DOHH2 (cell line): Measurements from ENCODE around the gene ANK2.

Experiments used
- EZH2phosphoT487 ChIP-seq: fragments of 200-600 bp; sonication (generic); IDR thresholded peaks from 2 replicates; pipeline ENCODE4 v1.6.1; 2017; ENCODE audit warnings: borderline replicate concordance, mild to moderate bottlenecking, antibody characterized with exemption, low read length, moderate library complexity, mixed read lengths
- TF ChIP-seq, protein P1 (sequence below): fragments of 200-600 bp; sonication (generic); IDR thresholded peaks from one replicate; pipeline ENCODE4 v1.5.1; 2014; ENCODE audit warnings: antibody characterized with exemption, mild to moderate bottlenecking, low read depth, low read length; ENCODE audit not compliant: poor library complexity, severe bottlenecking

GRCh38 chr4:113057891-113058290, 8.4 kb downstream of the ANK2 start:
- TF ChIP-seq, protein P1, sequence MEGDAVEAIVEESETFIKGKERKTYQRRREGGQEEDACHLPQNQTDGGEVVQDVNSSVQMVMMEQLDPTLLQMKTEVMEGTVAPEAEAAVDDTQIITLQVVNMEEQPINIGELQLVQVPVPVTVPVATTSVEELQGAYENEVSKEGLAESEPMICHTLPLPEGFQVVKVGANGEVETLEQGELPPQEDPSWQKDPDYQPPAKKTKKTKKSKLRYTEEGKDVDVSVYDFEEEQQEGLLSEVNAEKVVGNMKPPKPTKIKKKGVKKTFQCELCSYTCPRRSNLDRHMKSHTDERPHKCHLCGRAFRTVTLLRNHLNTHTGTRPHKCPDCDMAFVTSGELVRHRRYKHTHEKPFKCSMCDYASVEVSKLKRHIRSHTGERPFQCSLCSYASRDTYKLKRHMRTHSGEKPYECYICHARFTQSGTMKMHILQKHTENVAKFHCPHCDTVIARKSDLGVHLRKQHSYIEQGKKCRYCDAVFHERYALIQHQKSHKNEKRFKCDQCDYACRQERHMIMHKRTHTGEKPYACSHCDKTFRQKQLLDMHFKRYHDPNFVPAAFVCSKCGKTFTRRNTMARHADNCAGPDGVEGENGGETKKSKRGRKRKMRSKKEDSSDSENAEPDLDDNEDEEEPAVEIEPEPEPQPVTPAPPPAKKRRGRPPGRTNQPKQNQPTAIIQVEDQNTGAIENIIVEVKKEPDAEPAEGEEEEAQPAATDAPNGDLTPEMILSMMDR, result no peak
- TF ChIP-seq EZH2phosphoT487, result no peak
